Heart right ventricle (tissue), 16 donors: Measurements from ENCODE around the gene MALSU1. TPM values are rescaled to one million over a fixed set of nuclear protein-coding genes. Genes with fewer than 3 reads are reported as not detected.
"Not testable (repeated sequence)": the region's sequence is repeated elsewhere in the genome, so short reads cannot be mapped to it uniquely, and the experiment has no call there.

Experiments used
- ATAC-seq, 8 donors: fragments of 200-7000 bp; cut with Tn5 transposase; one replicate each; pipeline ENCODE4 v1.9.1; 2020; ENCODE audit warnings: mild to moderate bottlenecking in 8 of 8, moderate library complexity in 8 of 8, moderate number of reproducible peaks in 1 of 8
- DNase-seq, 2 donors: peaks; one replicate each; pipeline ENCODE4 v3.0.0-alpha.2; 2020
- H3K27ac ChIP-seq, 10 donors: fragments of 200-600 bp; sonication (generic) in 2 of 10; one replicate each; pipeline versions ENCODE4 v1.5.0 to v1.8.0; 2020 to 2022; ENCODE audit warnings: mild to moderate bottlenecking in 3 of 10
- H3K27me3 ChIP-seq, 7 donors: fragments of 200-600 bp; one replicate each; pipeline ENCODE4 v1.8.0; 2021 to 2022; ENCODE audit warnings: mild to moderate bottlenecking in 2 of 7
- H3K36me3 ChIP-seq, 9 donors: fragments of 200-600 bp; sonication (generic) in 1 of 9; one replicate each; pipeline versions ENCODE4 v1.5.0 to v1.8.0; 2020 to 2022; ENCODE audit warnings: mild to moderate bottlenecking in 2 of 9
- H3K4me1 ChIP-seq, 9 donors: fragments of 200-600 bp; sonication (generic) in 1 of 9; one replicate each; pipeline versions ENCODE4 v1.5.0 to v1.8.0; 2020 to 2022; ENCODE audit warnings: mild to moderate bottlenecking in 4 of 9
- H3K4me3 ChIP-seq, 10 donors: fragments of 200-600 bp; sonication (generic) in 2 of 10; one replicate each; pipeline versions ENCODE4 v1.5.0 to v1.8.0; 2020 to 2022; ENCODE audit warnings: mild to moderate bottlenecking in 7 of 10, moderate library complexity in 2 of 10
- H3K9me3 ChIP-seq, 11 donors: fragments of 200-600 bp in 10 of 11; sonication (generic) in 2 of 11; one replicate each; pipeline versions ENCODE4 v1.5.0 to v1.8.0; 2013 to 2022; ENCODE audit warnings: mild to moderate bottlenecking in 2 of 11, control low read depth in 1 of 11, moderate library complexity in 1 of 11
- CTCF ChIP-seq, 9 donors: fragments of 200-600 bp; sonication (generic) in 2 of 9; IDR thresholded peaks; one replicate each; pipeline versions ENCODE4 v1.5.0 to v1.8.0; 2021 to 2022; ENCODE audit warnings: antibody characterized with exemption in 9 of 9, mild to moderate bottlenecking in 5 of 9, moderate library complexity in 1 of 9
- WGBS, 2 donors: extraction: QIAGEN DNeasy Blood & Tissue Kit; methylation state at CpG; one replicate each; pipeline ENCODE4 v1.1.7; 2013; ENCODE audit warnings: inconsistent platforms in 1 of 2; 5-methylcytosine and 5-hydroxymethylcytosine counted together
- intact Hi-C, 10 donors: fragments of 100-400 bp; cut with DNase I; formaldehyde crosslinking; loops; one replicate each; pipeline versions ENCODE4 v1.11.1 to v1.14.2; 2022
- polyA plus RNA-seq, 2 donors: library from polyadenylated mRNA; stranded (reverse); fragments of 200-250 nt; gene quantifications; one replicate each; pipeline ENCODE4 v1.2.3, GENCODE V29; 2013
- total RNA-seq, 10 donors: library from RNA; stranded (reverse); fragmentation: NEBNext Ultra II Directional in 3 of 10; extraction: Animal tissue kit (Norgen Biotek cat#: 25700) in 3 of 10; gene quantifications; one replicate each; pipeline versions ENCODE4 v1.2.1 to v1.2.4, GENCODE V29; 2021 to 2023
- donor health status: Arrhythmogenic right ventricular cardiomyopathy.
- donor health status: ischemic (EF 13 %, LVEDD 7.1; RV severe dilation, severe dysfunction).
- donor health status: healthy with polysubstance abuse.
- donor health status: DM: no; HTN: yes; CAD: no.
- donor health status: DM: no; HTN: no; CAD: no.
- donor health status: ischemic (EF 25% LVEDD 6.9; RV normal size, moderate dysfunction).
- donor health status: ischemic (EF 25% LVEDD 5.7; RV mildly dilated, moderate dysfunction).
- donor health status: healthy.
- donor health status: DM: yes; HTN: yes; CAD: no.
- donor health status: Ischemic cardiomyopathy.
- donor health status: ischemic (EF 35%, LVEDD 5.7; RV mildly dilated, moderate dysfunction).
- donor health status: nonischemic (EF 11% LVEDD 7.7; RV severe dilation, severe dysfunction).
- donor health status: DM: yes; HTN: yes; CAD: no.
- donor health status: PGD.
- donor health status: ischemic (EF 29% LVEDD 5.4; RV normal size, mild dysfunction).
- donor health status: nonischemic (EF 23%, LVEDD 6.1; RV moderate dilation, normal function).

Gene MALSU1
- total and polyA plus RNA-seq, 12 donors = 21.4 to 132 (median 99.3) TPM

- no peak for TF ChIP-seq CTCF (IDR thresholded peaks at IDR 0.05)
- intact Hi-C loops = no loop called here
- 87 to 91% methylated on average over 6 of the region's 6 CpGs for whole genome bisulfite sequencing, 2 donors
- Histone ChIP-seq H3K9me3 (no peaks in the 10 kb centered on the region), H3K36me3 (peaks cover 0 to 72% (median 18%) of the 10 kb centered on the region in 9 donors), H3K27me3 (no peaks in the 10 kb centered on the region), H3K4me1 (peaks cover 0 to 11% (median 0%) of the 10 kb centered on the region in 9 donors), H3K27ac (no peak overlapping the region), H3K4me3 (no peak overlapping the region)
- no peak for DNase-seq
- no peak for ATAC-seq
Measured at GRCh38 chr7:23308754-23309153, 9.6 kb downstream of the MALSU1 start.

DNA sequence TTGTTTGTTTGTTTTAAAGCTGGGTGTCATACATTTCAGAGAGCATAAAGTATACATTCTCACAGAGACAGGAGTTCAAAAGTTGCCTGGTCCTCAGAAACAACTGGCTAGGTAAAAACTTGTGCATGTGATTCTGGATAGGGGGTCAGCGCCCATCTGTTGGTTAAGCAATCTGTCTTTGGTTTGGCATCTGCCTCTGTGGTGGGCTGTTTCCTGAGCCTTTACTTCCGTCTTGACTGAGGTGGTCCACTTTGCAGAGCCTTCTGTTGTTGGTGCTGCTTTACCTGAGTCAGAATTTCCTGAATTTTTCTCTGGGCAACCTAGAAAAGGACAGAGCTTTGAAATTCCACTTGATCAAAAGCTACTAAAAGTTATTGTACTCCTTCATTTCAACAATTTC, 13.0 kb downstream of the MALSU1 start:
- ATAC-seq, H3K27me3 ChIP-seq, H3K27ac ChIP-seq, DNase-seq, H3K9me3 ChIP-seq, intact Hi-C loops, H3K4me3 ChIP-seq: not testable (repeated sequence)
- Histone ChIP-seq H3K36me3 (peaks cover 0 to 42% (median 18%) of the 10 kb centered on the region in 9 donors), H3K4me1 (peaks cover 0 to 10% (median 0%) of the 10 kb centered on the region in 9 donors)
- WGBS, 2 donors = 79 to 93% methylated on average over 2 of the region's 2 CpGs

- H3K27me3 ChIP-seq = peaks cover 0 to 4% (median 0%) of the 10 kb centered on the region in 7 donors
- peaks cover 0 to 11% (median 4%) of the 10 kb centered on the region in 9 donors for H3K36me3 ChIP-seq
- peaks cover 0 to 10% (median 0%) of the 10 kb centered on the region in 9 donors for H3K4me1 ChIP-seq
- H3K9me3 ChIP-seq = no peaks in the 10 kb centered on the region
- no peak overlapping the region for H3K27ac ChIP-seq
- H3K4me3 ChIP-seq = no peak overlapping the region
- intact Hi-C loops = no loop called here
- WGBS, 2 donors = 84 to 87% methylated on average over 7 of the region's 7 CpGs
- DNase-seq = no peak
- TF ChIP-seq CTCF (IDR thresholded peaks at IDR 0.05) = no peak
- no peak for ATAC-seq
Measured at GRCh38 chr7:23315366-23315765, 16.2 kb downstream of the MALSU1 start.

- Histone ChIP-seq H3K4me1 (peaks cover 0 to 38% (median 27%) of the 10 kb centered on the region in 9 donors), H3K27me3 (no peaks in the 10 kb centered on the region), H3K36me3 (no peaks in the 10 kb centered on the region), H3K9me3 (no peaks in the 10 kb centered on the region), H3K27ac (no peak overlapping the region), H3K4me3 (no peak overlapping the region)
- ATAC-seq (no peak), DNase-seq (no peak)
- TF ChIP-seq CTCF (IDR thresholded peaks at IDR 0.05) = no peak
- WGBS, 2 donors = 79 to 100% methylated on average over 1 of the region's 1 CpG
- intact Hi-C loops = no loop called here
Measured at GRCh38 chr7:23331132-23331531, 32.0 kb downstream of the MALSU1 start.

DNA sequence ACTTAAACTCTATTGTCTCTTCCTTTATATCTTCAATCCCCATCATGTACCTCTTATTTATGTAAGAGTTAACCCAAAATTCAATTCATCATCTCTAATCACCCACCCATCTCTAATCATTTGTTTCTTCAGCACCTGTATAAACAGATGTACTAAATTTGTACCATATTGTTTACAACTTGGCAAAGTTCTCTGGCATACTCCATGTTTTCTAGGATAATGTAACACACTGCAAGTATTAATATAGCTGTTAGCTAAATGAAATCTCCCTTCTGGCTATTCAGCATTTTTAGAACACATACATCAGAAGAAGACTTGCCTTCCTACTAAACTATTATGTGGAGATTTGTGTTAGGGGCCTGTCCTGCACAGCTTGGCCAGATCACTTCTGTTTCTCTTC, 33.1 kb downstream of the MALSU1 start:
- Histone ChIP-seq H3K36me3 (no peaks in the 10 kb centered on the region), H3K27me3 (no peaks in the 10 kb centered on the region), H3K9me3 (peaks cover 0 to 1% (median 0%) of the 10 kb centered on the region in 11 donors), H3K4me1 (peaks cover 0 to 38% (median 32%) of the 10 kb centered on the region in 9 donors), H3K27ac (no peak overlapping the region), H3K4me3 (no peak overlapping the region)
- intact Hi-C loops = no loop called here
- TF ChIP-seq CTCF (IDR thresholded peaks at IDR 0.05) = no peak
- ATAC-seq = no peak
- DNase-seq = no peak
